ENCODE measurements around the gene MYB. TPM values are rescaled to one million over a fixed set of nuclear protein-coding genes. Genes with fewer than 3 reads are reported as not detected.

MYB gene
- total and polyA plus RNA-seq, 2 of the 4 experiments (the other 2 are of a cell fraction) = 0.44 to 0.90 TPM

DNA sequence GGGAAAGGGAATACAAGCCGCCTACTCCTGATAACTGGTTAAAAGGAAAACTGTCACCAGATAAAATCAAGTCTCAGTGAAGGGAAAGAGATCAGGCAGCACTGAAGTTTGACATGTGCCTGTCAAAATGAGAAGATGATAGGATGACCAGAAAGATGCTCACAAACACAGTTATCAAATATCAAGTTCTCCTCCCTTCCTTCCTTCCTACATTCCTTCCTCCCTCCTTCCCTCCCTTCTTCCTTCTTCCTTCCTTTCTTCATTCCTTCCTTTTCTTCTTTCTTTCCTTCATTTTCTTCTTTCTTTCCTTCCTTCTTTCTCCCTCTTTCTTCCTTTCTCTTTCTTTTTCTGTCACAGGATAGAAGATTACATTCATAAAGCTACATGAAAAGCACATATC is 55.2 kb downstream of the MYB start:
- Histone ChIP-seq H3K4me2 (ENCODE audit: low read depth, low read length) (no peak overlapping the region), H2AK9ac (replicated peaks; ENCODE audit: low read depth, low read length, poor library complexity) (no peak overlapping the region), H3K4me1 (ENCODE audit: control insufficient read depth, insufficient read depth, low read length) (no peaks in the 10 kb centered on the region), H3K9me3 (ENCODE audit: control insufficient read depth, insufficient read depth, low read length) (no peaks in the 10 kb centered on the region), H3K4me3 (ENCODE audit: insufficient read depth, low read depth, low read length) (no peak overlapping the region), H3K27ac (ENCODE audit: insufficient read depth, low read length) (no peak overlapping the region), H2BK20ac (ENCODE audit: low read depth, low read length) (no peak overlapping the region), H3K79me1 (ENCODE audit: low read depth in 1 of 2, low read length in 2 of 2) (no peaks in the 10 kb centered on the region), H3K14ac (replicated peaks; ENCODE audit: low read depth, low read length) (no peak overlapping the region), H3K9me1 (ENCODE audit: insufficient read depth, low read length) (no peaks in the 10 kb centered on the region), H3K27me3 (ENCODE audit: control insufficient read depth, insufficient read depth, low read length) (peaks cover 11% of the 10 kb centered on the region), H3K9ac (ENCODE audit: low read depth, low read length) (no peak overlapping the region), H2AFZ (replicated peaks; ENCODE audit: low read length, poor library complexity) (no peak overlapping the region), H3K23ac (ENCODE audit: low read depth, low read length) (no peak overlapping the region), H2BK15ac (ENCODE audit: low read depth, low read length) (no peak overlapping the region), H3K18ac (ENCODE audit: low read depth, low read length) (no peak overlapping the region), H4K8ac (ENCODE audit: low read depth in 2 of 2, low read length in 2 of 2) (no peak overlapping the region), H4K5ac (ENCODE audit: low read depth, low read length) (no peak overlapping the region), H3K36me3 (ENCODE audit: control insufficient read depth, insufficient read depth, low read length) (no peaks in the 10 kb centered on the region), H2AK5ac (ENCODE audit: low read depth, low read length) (no peak overlapping the region), H4K20me1 (ENCODE audit: insufficient read depth, low read length) (no peaks in the 10 kb centered on the region), H3K56ac (ENCODE audit: extremely low read depth, insufficient read depth, low read length) (no peak overlapping the region), H4K91ac (ENCODE audit: insufficient read depth, low read depth, low read length) (no peak overlapping the region), H2BK5ac (ENCODE audit: low read depth, low read length, poor library complexity, severe bottlenecking) (no peak overlapping the region), H2BK120ac (ENCODE audit: low read depth, low read length) (no peak overlapping the region), H3K4ac (ENCODE audit: low read depth, low read length) (no peak overlapping the region)
- DNase-seq = no peak
- in situ Hi-C loops (cut with MboI; ENCODE audit: low sequenced_read_pairs) = no loop called here
- no TSS peak for BruUV-seq (replicated peaks)
- POLR2A ChIA-PET (ENCODE audit: unreplicated experiment) = no interaction called here
- dilution Hi-C loops (cut with HindIII; ENCODE audit: low sequenced_read_pairs, unreplicated experiment) = no loop called here
- 60% methylated on average over 1 of the region's 1 CpG; no CpG with 5 or more reads in 1 of the 2 experiments for WGBS, 2 experiments (ENCODE audit: extremely low coverage in 2 of 2, insufficient read length in 1 of 2)
- TF ChIP-seq MAFK (IDR thresholded peaks at IDR 0.05; ENCODE audit: low read depth, low read length) (no peak), CEBPB (IDR thresholded peaks at IDR 0.05; ENCODE audit: low read depth, low read length) (no peak), FOS (IDR thresholded peaks at IDR 0.05; ENCODE audit: low read depth, low read length) (no peak), SMC3 (IDR thresholded peaks at IDR 0.05; ENCODE audit: low read depth, low read length) (no peak), ELK1 (IDR thresholded peaks at IDR 0.05; ENCODE audit: borderline replicate concordance, low read depth, low read length) (no peak), RAD21 (IDR thresholded peaks at IDR 0.05; ENCODE audit: low read length) (no peak), POLR2A (IDR thresholded peaks at IDR 0.05; ENCODE audit: low read depth, low read length) (no peak), RCOR1 (IDR thresholded peaks at IDR 0.05; ENCODE audit: insufficient replicate concordance, low read length) (no peak), NFE2L2 (IDR thresholded peaks at IDR 0.05; ENCODE audit: low read depth, low read length) (no peak), RFX5 (IDR thresholded peaks at IDR 0.05; ENCODE audit: low read depth, low read length) (no peak), MAZ (IDR thresholded peaks at IDR 0.05; ENCODE audit: borderline replicate concordance, low read depth, low read length) (no peak), MXI1 (IDR thresholded peaks at IDR 0.05; ENCODE audit: borderline replicate concordance, low read depth, low read length) (no peak), BHLHE40 (IDR thresholded peaks at IDR 0.05; ENCODE audit: low read depth, low read length) (no peak)
- TF ChIP-seq, protein P1, sequence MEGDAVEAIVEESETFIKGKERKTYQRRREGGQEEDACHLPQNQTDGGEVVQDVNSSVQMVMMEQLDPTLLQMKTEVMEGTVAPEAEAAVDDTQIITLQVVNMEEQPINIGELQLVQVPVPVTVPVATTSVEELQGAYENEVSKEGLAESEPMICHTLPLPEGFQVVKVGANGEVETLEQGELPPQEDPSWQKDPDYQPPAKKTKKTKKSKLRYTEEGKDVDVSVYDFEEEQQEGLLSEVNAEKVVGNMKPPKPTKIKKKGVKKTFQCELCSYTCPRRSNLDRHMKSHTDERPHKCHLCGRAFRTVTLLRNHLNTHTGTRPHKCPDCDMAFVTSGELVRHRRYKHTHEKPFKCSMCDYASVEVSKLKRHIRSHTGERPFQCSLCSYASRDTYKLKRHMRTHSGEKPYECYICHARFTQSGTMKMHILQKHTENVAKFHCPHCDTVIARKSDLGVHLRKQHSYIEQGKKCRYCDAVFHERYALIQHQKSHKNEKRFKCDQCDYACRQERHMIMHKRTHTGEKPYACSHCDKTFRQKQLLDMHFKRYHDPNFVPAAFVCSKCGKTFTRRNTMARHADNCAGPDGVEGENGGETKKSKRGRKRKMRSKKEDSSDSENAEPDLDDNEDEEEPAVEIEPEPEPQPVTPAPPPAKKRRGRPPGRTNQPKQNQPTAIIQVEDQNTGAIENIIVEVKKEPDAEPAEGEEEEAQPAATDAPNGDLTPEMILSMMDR (conservative IDR thresholded peaks at IDR 0.05; ENCODE audit: low read depth, low read length) = no peak
- TF ChIP-seq, protein P2, sequence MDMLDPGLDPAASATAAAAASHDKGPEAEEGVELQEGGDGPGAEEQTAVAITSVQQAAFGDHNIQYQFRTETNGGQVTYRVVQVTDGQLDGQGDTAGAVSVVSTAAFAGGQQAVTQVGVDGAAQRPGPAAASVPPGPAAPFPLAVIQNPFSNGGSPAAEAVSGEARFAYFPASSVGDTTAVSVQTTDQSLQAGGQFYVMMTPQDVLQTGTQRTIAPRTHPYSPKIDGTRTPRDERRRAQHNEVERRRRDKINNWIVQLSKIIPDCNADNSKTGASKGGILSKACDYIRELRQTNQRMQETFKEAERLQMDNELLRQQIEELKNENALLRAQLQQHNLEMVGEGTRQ (IDR thresholded peaks at IDR 0.05; ENCODE audit: low read depth, low read length) = no peak
- ATAC-seq (ENCODE audit: low read depth) = no peak
- intact Hi-C loops (cut with micrococcal nuclease) = no loop called here
- CTCF ChIA-PET = no interaction called here

Data from IMR-90 (cell line).